Tibial nerve (tissue), 4 donors: ENCODE data around the gene MAST3. TPM values are rescaled to one million over a fixed set of nuclear protein-coding genes. Genes with fewer than 3 reads are reported as not detected.

ENCODE experiments used
- DNase-seq, 2 donors: peaks; one replicate each; pipeline ENCODE4 v3.0.0-alpha.2; 2019; ENCODE audit warnings: low spot score in 2 of 2
- H3K27ac ChIP-seq, 4 donors: fragments of 200-600 bp; sonication (generic) in 3 of 4; one replicate each; pipeline ENCODE4 v1.5.1; 2017 to 2019; ENCODE audit warnings: mild to moderate bottlenecking in 1 of 4
- H3K27me3 ChIP-seq, 2 donors: fragments of 200-600 bp; sonication (generic) in 1 of 2; one replicate each; pipeline versions ENCODE4 v1.5.1 to v1.6.0; 2017 to 2019
- H3K36me3 ChIP-seq, 3 donors: fragments of 200-600 bp; sonication (generic); one replicate each; pipeline ENCODE4 v1.5.1; 2018 to 2019
- H3K4me1 ChIP-seq, 4 donors: fragments of 200-600 bp; sonication (generic) in 3 of 4; one replicate each; pipeline ENCODE4 v1.5.1; 2017 to 2019
- H3K4me3 ChIP-seq, 4 donors: fragments of 200-600 bp; sonication (generic) in 3 of 4; one replicate each; pipeline ENCODE4 v1.5.1; 2017 to 2019; ENCODE audit warnings: mild to moderate bottlenecking in 1 of 4, moderate library complexity in 1 of 4
- H3K9me3 ChIP-seq, 4 donors: fragments of 200-600 bp; sonication (generic) in 3 of 4; one replicate each; pipeline ENCODE4 v1.5.1; 2017 to 2019
- EP300 ChIP-seq, 2 donors: sonication (generic); formaldehyde crosslinking; IDR thresholded peaks; one replicate each; pipeline ENCODE4 v1.6.1; 2017; ENCODE audit warnings: antibody characterized with exemption in 2 of 2, mild to moderate bottlenecking in 1 of 2
- POLR2A ChIP-seq, 2 donors: fragments of 450-650 bp; IDR thresholded peaks; one replicate each; pipeline ENCODE4 v1.6.1; 2017; ENCODE audit warnings: antibody characterized with exemption in 2 of 2, mild to moderate bottlenecking in 2 of 2, moderate library complexity in 2 of 2
- WGBS, 2 donors: methylation state at CpG; one replicate each; pipeline ENCODE4 v1.1.5; 2018; 5-methylcytosine and 5-hydroxymethylcytosine counted together
- total RNA-seq, 4 donors: library from RNA; depleted of rRNA; stranded (reverse); fragments of >200 nt; gene quantifications; one replicate each; pipeline ENCODE4 v1.1.0, GENCODE V29; 2016
- TF ChIP-seq, protein P1 (sequence below), 5 experiments: fragments of 200-600 bp in 3 of 5; fragments of 450-650 bp in 2 of 5; sonication (generic) in 3 of 5; IDR thresholded peaks; one replicate each; pipeline ENCODE4 v1.5.1; 2016 to 2019; ENCODE audit warnings: antibody characterized with exemption in 5 of 5, mild to moderate bottlenecking in 3 of 5, moderate library complexity in 2 of 5

Gene MAST3
- total RNA-seq, 4 donors from 2014 or later, result 7.6 to 19.8 (median 10.0) TPM

- Histone ChIP-seq H3K4me1 (peaks cover 0 to 14% (median 8%) of the 10 kb centered on the region in 4 donors), H3K9me3 (no peaks in the 10 kb centered on the region), H3K4me3 (no peak overlapping the region), H3K36me3 (peaks cover 0 to 65% (median 4%) of the 10 kb centered on the region in 3 donors), H3K27me3 (no peaks in the 10 kb centered on the region), H3K27ac (no peak overlapping the region)
- no peak for DNase-seq
- TF ChIP-seq EP300 (IDR thresholded peaks at IDR 0.05), result no peak
- TF ChIP-seq POLR2A (IDR thresholded peaks at IDR 0.05), result no peak
- TF ChIP-seq, protein P1, sequence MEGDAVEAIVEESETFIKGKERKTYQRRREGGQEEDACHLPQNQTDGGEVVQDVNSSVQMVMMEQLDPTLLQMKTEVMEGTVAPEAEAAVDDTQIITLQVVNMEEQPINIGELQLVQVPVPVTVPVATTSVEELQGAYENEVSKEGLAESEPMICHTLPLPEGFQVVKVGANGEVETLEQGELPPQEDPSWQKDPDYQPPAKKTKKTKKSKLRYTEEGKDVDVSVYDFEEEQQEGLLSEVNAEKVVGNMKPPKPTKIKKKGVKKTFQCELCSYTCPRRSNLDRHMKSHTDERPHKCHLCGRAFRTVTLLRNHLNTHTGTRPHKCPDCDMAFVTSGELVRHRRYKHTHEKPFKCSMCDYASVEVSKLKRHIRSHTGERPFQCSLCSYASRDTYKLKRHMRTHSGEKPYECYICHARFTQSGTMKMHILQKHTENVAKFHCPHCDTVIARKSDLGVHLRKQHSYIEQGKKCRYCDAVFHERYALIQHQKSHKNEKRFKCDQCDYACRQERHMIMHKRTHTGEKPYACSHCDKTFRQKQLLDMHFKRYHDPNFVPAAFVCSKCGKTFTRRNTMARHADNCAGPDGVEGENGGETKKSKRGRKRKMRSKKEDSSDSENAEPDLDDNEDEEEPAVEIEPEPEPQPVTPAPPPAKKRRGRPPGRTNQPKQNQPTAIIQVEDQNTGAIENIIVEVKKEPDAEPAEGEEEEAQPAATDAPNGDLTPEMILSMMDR (IDR thresholded peaks at IDR 0.05), result no peak
- WGBS, 2 donors, result 81 to 85% methylated on average over 26 of the region's 26 CpGs
Measured at GRCh38 chr19:18123819-18124218, 26.2 kb downstream of the MAST3 start.

GRCh38 chr19:18126097-18126496, 28.5 kb downstream of the MAST3 start:
- WGBS, 2 donors, result 79 to 86% methylated on average over 2 of the region's 2 CpGs
- Histone ChIP-seq H3K4me3 (no peak overlapping the region), H3K4me1 (no peaks in the 10 kb centered on the region), H3K27ac (no peak overlapping the region), H3K9me3 (no peaks in the 10 kb centered on the region), H3K27me3 (no peaks in the 10 kb centered on the region), H3K36me3 (peaks cover 0 to 87% (median 11%) of the 10 kb centered on the region in 3 donors)
- no peak for DNase-seq
- TF ChIP-seq, protein P1 (IDR thresholded peaks at IDR 0.05), result no peak
- TF ChIP-seq EP300 (IDR thresholded peaks at IDR 0.05) (no peak), POLR2A (IDR thresholded peaks at IDR 0.05) (no peak)

GRCh38 chr19:18128044-18128443, 30.5 kb downstream of the MAST3 start:
- WGBS, 2 donors, result 68 to 82% methylated on average over 2 to 3 of the region's 3 CpGs
- no peak for DNase-seq
- H3K27ac ChIP-seq, result no peak overlapping the region
- H3K27me3 ChIP-seq, result no peaks in the 10 kb centered on the region
- peaks cover 2 to 89% (median 16%) of the 10 kb centered on the region in 3 donors for H3K36me3 ChIP-seq
- no peaks in the 10 kb centered on the region for H3K4me1 ChIP-seq
- TF ChIP-seq, protein P1 (IDR thresholded peaks at IDR 0.05), result no peak
- no peak for TF ChIP-seq EP300 (IDR thresholded peaks at IDR 0.05)
- no peak for TF ChIP-seq POLR2A (IDR thresholded peaks at IDR 0.05)
- H3K4me3 ChIP-seq, result no peak overlapping the region
- no peaks in the 10 kb centered on the region for H3K9me3 ChIP-seq

GRCh38 chr19:18128805-18129204, 31.2 kb downstream of the MAST3 start:
- Histone ChIP-seq H3K9me3 (no peaks in the 10 kb centered on the region), H3K27me3 (no peaks in the 10 kb centered on the region), H3K27ac (no peak overlapping the region), H3K4me1 (no peaks in the 10 kb centered on the region), H3K4me3 (no peak overlapping the region), H3K36me3 (peaks cover 2 to 89% (median 16%) of the 10 kb centered on the region in 3 donors)
- DNase-seq, result no peak
- TF ChIP-seq EP300 (IDR thresholded peaks at IDR 0.05), result no peak
- TF ChIP-seq POLR2A (IDR thresholded peaks at IDR 0.05), result no peak
- TF ChIP-seq, protein P1 (IDR thresholded peaks at IDR 0.05), result no peak
- 95 to 96% methylated on average over 10 to 12 of the region's 12 CpGs for WGBS, 2 donors

DNA sequence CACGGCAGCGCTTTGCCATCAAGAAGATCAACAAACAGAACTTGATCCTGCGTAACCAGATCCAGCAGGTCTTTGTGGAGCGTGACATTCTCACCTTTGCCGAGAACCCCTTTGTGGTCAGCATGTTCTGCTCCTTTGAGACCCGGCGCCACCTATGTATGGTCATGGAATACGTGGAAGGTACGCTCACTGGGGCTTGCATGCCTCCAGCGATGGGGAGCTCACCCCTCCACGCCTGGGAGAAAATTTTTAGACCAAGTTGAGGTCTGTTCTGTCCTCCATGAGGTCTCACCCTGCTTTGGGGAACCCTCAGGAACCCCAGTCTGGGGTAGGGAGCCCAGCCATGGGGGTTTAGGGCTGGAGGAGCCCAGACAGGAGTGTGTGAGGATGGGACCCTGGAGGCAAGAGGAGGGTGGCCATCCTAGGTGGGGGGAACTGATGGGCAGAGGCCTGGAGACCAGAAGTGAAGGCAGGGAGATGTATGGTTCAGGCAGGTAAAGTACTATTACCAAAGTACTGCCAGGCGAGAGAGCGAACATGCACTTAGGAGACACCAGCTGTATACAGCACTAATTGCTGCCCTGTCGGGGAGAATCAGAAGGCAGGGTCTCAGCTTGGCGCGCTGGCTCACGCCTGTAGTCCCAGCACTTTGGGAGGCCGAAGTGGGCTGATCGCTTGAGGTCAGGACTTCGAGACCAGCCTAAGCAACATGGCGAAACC, 33.1 kb downstream of the MAST3 start:
- no peak overlapping the region for H3K27ac ChIP-seq
- TF ChIP-seq EP300 (IDR thresholded peaks at IDR 0.05) (no peak), POLR2A (IDR thresholded peaks at IDR 0.05) (no peak)
- TF ChIP-seq, protein P1 (IDR thresholded peaks at IDR 0.05), result no peak
- 91 to 96% methylated on average over 21 of the region's 21 CpGs for WGBS, 2 donors
- no peaks in the 10 kb centered on the region for H3K27me3 ChIP-seq
- no peak for DNase-seq
- no peaks in the 10 kb centered on the region for H3K9me3 ChIP-seq
- H3K4me1 ChIP-seq, result no peaks in the 10 kb centered on the region
- no peak overlapping the region for H3K4me3 ChIP-seq
- H3K36me3 ChIP-seq, result peaks cover 2 to 89% (median 25%) of the 10 kb centered on the region in 3 donors
